HG02938 (cell line): Measurements from ENCODE around the gene PRTN3.
"Not testable (repeated sequence)": the region's sequence is repeated elsewhere in the genome, so short reads cannot be mapped to it uniquely, and the experiment has no call there.

Source experiments
- ATAC-seq: cut with Tn5 transposase; IDR thresholded peaks from one replicate; pipeline ENCODE4 v1.9.1; 2021; ENCODE audit warnings: mild to moderate bottlenecking, moderate library complexity; ENCODE audit not compliant: unreplicated experiment

The PRTN3 gene

DNA sequence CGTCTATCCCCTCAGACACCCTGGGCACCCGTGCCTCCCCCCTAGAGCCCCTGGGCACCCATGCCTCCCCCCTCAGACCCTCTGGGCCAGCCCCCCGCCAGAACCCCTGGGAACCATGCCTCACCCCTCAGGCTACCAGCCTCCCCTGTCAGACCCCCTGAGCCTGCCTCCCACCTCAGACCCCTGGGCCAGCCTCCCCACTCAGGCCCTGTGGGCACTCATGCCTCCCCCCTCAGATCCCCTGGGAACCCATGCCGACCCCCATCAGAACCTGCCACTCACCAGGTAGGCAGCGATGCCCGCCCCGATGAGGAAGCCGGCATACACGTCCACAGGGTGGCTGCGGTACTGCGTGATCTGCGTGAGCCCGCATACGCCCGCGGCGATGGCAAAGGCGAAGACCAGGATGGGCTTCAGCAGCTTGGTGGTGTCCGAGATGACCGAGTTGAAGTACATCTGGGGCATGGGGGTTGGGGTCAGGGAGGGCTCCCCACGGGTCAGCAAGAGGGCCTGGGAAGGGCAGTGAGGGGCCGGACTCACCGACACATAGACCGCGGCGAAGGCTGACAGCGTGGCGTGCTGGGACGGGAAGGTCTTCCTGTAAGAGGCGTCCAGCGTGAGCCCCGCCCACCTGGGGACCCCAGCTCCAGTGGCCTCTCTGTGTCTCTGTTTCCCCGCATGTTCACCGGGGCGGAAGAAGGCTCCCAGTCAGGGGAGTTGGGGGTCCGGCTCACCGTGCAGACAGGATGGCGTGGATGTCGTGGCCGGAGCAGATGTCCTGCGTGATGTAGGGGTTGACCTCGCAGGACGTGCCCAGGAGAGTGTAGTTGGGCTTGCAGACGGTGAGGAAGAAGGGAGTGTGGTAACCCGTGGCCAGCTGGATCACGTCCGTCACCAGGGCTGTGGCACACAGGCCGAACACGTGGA is 26.4 kb upstream of the PRTN3 start:
- ATAC-seq, result no peak

DNA sequence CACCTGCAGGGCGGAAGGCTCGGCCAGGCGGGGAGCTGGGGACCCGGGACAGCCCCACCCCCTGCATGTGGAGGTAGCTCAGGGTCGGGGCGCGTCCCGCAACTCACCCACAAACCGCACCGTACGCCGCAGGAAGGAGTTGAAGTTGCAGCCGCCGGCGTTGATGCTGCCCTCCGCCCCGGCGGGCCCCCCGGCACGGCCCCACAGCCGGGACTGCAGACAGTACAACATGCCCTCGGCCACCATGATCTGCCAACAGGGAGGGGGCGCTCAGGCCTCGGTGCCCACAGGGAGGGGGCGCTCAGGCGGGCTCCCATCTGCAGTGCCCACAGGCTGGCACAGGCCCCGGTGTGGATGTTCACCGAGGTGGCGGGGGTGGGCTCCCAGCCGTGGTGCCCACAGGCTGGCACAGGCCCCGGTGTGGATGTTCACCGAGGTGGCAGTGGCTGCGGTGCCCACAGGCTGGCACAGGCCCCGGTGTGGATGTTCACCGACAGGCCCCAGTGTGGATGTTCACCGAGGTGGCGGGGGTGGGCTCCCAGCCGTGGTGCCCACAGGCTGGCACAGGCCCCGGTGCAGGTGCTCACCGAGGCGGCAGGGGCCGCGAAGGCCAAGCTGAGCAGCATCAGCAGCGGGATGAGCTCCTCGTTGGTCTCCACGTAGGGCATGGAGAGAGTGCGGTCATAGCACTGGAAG is 25.6 kb upstream of the PRTN3 start:
- no peak for ATAC-seq

DNA sequence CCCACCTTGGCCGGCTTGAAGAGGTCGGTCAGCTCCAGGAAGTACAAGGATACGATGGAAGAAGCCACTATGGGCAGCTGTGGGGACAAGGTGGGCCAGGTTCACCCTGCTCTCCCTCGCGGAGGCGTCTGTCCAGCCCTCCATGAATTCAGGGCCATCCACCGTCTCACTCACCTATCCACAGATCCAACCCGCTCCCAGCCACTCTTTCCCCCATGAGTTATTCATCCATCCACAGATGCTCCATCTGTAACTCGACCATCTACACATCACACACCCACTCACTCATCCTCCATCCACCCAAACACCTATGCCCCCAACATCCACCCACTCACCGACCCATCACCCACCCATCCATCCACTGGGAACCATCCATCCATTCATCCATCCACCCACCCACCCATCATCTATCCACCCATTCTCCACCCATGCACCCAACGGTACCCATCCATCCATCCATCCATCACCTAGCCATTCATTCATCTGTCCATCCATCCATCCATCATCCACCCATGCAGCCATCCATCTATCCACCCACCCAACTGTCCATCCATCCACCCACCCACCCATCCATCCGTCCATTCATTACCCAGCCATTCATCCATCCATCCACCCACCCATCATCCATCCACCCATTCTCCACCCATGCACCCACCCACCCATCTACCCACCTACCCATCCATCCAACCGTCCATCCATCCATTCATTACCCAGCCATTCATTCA is 24.9 kb upstream of the PRTN3 start:
- ATAC-seq, result no peak

DNA sequence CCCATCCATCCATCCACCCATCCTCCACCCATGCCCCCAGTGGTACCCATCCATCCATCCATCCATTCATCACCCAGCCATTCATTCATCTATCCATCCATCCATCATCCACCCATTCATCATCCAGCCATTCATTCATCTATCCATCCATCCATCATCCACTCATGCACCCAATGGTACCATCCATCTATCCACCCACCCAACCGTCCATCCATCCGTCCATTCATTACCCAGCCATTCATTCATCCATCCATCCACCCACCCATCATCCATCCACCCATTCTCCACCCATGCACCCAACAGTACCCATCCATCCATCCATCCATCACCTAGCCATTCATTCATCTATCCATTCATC is 24.3 kb upstream of the PRTN3 start:
- no peak for ATAC-seq

DNA sequence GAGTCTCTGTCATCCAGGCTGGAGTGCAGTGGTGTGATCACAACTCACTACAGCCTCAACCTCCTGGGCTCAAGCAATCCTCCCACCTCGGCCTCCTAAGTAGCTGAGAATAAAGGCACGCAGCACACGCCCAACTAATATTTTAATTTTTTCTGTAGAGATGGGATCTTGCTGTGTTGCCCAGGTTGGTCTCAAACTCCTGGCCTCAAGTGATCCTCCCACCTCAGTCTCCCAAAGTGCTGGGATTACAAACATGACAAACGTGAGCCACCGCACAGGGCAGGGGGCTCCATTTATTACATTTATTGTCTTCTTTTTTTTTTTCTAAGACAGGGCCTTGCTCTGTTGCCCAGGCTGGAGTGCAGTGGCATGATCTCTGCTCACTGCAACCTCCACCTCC is 20.6 kb upstream of the PRTN3 start:
- not testable (repeated sequence) for ATAC-seq

DNA sequence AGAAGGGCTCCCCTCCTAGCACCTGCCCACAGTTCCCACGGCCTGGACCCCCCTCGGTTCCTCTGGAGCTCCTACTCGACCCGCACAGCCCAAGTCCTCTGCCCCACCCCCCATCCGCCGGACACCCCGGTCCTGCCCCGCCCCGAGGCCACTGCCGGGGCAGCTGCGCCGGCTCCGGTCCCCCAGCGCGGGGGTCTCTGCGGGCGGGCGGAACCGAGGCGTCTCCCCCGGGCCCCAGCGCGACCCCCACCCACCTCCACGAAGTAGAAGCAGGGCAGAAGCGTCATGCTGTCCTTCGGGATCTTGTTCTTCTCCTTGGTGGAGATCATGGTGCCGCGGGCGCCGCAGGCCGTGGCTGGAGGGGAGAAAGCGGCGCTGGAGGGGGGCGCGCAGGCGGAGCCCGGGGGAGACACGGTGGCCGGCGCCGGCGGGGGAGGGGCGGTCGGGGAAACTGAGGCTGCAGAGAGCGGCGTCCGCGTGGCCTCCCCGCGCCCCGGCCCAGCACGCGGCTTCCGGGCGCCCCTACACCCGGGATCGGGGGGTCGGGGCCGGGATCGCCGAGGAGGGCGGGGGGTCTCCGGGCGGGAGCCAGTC is 19.5 kb upstream of the PRTN3 start:
- no peak for ATAC-seq

DNA sequence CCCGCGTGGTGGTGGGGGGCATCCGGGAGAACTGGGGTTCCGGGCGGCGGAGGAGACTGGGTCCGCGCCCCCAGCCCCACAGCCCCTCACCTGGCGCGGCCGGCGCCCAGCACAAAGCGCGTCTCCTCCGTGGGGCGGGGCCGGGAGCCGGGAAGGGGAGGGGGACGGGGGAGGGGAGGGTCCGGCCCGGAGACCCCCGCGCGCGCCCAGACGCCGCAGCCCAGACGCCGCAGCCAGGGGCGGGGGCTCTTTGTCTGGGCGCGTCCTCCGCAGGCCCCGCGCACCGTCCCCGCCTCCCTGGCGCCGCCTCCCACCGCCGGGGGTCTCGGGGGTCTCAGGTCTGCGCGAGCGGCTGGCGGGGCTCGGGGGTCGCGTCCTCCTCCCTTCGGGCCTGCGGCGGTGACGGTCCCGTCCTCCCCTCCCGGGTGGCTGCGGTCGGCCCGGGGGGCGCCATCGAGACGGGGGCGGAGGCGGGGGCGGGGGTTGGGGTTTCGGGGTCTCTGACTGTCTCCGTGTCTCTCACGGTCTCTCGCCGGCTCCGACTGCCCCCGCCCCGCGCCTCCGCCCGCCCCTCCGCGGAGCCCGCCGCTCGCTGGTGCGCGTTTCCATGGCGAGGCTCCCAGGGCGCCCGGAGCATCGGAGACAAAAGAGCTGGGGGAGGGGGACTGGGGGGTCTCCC is 18.8 kb upstream of the PRTN3 start, which contains the start of gene PLPPR3:
Gene PLPPR3, minus strand, starts transcription at position 131 of the 679 bp plus-strand sequence. CDS start 396 bp downstream, outside the sequence.
- ATAC-seq, result no peak

DNA sequence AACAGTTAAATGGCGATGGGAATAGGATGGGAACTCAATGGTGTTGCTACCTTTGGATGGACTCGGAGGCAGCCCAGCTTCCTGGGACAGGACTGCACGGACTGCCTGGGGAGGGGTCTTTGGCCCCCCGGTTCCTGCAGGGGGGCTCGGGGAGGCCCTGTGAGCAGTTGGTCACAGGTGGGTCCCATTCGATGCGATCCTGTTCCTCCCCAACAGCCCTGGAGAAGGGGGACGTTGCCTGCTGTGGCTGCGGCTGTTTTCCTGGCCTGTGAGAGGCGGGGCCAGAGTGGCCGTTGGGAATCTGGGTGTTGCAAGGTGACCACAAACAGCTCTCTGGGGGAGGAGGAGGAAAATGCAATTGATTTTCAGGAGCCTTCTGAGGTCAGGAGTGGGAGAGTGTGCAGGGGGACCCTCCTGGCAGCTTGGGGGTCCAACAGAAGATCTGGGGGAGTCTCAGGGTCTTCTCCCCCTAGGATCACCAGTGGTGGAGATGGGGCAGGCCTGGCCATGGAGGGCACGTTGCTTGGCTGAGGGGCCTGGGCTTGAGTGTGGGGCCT is 17.2 kb upstream of the PRTN3 start:
- ATAC-seq, result no peak

DNA sequence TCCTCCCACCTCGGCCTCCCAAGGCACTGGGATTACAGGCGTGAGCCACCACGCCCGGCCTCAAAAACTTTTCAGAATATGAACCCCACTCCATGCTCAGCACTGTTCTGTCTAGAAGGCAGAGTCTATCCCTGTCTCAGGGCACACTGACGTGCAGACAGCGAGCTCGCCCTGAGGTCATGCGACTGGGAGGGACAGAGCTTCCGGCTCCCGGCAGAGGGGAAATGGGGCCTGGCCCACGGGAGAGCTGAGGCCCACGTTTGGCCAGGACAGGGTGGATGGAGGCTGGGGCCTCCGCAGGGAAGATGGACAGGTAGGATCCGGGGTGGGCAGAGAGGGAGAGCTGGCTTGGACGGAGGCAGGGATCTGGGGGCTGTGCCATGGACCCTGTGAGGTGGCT is 15.9 kb upstream of the PRTN3 start:
- ATAC-seq, result no peak

DNA sequence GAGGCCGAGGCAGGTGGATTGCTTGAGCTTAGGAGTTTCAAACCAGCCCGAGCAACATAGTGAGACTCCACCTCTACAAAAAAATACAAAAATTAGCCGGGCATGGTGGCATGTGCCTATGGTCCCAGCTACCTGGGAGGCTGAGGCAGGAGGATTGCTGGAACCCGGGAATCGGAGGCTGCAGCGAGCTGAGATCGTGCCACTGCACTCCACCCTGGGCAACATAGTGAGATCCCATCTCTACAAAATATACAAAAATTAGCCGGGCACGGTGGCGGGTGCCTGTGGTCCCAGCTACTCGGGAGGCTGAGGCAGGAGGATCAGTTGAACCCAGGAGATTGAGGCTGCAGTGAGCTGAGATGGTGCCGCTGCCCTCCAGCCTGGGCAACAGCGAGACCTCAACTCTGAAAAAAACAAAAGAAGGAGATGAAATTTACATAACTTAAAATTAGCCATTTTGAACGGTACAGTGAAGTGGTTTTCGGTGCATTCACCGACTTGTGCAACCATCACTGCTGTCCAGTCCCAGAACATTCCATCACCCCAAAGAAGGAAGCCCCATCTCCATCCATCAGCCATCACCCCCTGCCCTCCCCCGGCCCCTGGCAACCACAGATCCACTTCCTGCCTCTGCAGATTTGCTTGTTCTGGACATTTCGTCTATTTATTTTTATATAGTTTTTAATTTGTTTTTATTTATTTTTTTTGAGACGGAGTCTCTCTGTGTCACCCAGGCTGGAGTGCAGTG is 14.7 kb upstream of the PRTN3 start:
- ATAC-seq, result no peak

DNA sequence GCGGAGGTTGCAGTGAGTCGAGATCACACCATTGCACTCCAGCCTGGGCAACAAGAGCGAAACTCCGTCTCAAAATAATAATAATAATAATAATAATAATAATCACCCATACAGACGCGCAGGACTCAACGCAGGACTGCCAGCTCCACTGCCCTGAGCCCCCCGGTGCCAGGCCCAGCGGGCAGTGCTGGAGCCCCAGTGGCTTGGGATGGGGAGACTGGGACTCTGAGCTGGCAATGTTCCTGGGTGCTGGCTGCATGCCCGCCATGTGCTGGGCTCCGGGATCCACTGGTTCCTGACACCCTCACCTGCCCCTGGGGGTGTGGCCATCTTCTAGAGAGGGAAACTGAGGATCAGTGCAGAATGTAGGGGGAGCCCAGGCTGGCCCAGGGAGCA is 13.5 kb upstream of the PRTN3 start:
- ATAC-seq, result no peak

DNA sequence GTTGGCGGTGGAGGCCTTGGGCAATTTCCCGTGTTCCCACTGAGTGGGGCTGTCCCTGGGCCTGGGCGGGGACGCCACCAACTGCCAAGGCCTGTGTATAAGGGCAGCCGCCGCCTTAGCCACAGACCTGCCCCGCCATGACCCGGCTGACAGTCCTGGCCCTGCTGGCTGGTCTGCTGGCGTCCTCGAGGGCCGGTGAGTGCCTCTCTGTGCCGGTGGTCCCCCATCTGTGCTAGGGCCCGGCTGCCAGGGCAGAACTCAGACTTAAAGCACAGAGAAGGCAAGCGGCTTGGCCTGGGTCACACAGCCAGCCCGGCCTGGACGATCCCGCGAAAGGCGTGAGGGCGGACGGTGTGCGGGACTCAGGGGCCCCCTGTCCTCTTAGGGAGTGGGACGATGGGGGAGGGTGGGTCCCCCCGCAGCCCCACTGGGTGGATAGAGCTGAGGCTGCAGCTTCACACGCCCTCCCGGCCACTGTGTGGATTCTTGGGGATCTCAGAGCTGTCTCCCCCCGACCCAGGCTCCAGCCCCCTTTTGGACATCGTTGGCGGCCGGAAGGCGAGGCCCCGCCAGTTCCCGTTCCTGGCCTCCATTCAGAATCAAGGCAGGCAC is 13.0 kb upstream of the PRTN3 start, which contains the start of gene AZU1:
Gene AZU1, plus strand, starts transcription at position 128 of the 612 bp plus-strand sequence. Its CDS starts 10 bp downstream, at position 138.
- ATAC-seq, result no peak

DNA sequence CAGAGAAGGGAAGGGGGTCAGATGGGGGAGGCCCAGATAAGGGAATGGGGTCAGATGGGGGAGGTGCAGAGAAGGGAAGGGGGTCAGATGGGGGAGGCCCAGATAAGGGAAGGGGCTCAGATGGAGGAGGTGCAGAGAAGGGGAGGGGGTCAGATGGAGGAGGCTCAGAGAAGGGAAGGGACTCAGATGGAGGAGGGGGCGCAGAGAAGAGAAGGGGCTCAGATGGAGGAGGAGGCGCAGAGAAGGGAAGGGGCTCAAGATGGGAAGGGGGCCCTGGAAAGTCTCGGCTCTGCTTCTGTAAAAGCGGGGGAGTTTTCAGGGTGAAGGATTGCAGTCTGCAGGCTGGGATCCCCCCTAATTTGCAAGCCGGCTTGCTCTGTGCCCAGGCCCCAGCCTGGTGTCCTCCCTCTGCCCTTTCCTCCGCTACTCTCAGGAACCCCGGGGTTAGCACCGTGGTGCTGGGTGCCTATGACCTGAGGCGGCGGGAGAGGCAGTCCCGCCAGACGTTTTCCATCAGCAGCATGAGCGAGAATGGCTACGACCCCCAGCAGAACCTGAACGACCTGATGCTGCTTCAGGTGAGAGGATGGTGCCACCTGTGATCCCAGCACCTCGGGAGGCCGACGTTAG is 11.6 kb upstream of the PRTN3 start:
- ATAC-seq, result no peak

DNA sequence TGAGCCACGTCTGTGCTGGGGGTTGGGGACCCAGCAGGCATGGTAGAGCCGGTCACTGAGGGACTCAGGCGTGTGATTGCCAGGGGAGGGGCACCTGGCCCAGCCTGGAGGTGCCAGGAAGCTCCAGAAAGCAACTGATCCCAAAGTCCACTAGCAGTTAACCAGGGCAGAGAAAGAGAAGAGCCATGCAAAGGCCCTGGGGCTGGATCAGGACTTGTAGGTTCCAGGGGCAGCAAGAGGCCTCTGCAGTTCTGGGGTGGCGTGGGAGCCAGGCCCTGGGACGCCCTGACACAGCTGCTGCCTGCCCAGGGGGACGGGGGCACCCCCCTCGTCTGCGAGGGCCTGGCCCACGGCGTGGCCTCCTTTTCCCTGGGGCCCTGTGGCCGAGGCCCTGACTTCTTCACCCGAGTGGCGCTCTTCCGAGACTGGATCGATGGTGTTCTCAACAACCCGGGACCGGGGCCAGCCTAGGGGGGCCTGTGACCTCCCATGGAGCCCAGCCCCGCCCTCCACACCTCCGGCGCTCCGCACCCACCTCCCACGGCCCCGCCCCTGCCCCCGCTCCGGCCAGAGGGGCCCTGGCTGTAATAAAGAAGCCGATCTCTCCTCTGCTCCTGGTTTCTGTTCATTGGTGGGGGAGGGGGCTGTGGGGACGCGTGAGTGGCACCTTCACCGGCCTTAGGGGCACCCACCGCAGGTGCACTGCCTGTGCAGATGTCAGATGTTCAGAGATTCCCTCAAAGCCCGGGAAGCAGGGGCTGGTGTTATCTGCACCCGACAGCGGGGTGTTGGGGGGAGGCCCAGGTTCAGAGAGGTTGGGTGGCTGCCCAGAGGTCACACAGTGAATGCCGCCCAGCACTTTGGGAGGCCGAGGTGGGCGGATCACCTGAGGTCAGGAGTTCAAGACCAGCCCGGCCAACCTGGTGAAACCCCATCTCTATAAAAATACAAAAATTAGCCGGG is 9.1 kb upstream of the PRTN3 start:
- no peak for ATAC-seq

DNA sequence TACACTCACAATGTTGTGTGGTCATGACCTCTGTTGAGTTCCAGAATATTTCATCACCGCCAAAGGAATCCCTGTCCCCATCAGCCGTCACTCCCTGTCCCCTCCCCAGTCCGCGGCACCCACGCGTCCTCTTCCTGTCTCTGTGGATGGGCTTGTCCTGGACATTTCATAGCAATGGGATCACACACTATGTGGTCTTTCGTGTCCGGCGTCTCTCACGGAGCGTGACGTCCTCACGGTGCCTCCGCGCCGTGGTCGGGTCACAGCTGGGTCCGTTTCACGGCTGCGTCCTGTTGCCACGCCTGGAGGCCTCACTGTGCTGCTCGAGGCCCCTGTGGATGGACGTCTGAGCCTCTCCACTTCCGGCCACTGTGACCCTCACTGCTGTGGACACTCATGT is 6.6 kb upstream of the PRTN3 start:
- ATAC-seq, result no peak

DNA sequence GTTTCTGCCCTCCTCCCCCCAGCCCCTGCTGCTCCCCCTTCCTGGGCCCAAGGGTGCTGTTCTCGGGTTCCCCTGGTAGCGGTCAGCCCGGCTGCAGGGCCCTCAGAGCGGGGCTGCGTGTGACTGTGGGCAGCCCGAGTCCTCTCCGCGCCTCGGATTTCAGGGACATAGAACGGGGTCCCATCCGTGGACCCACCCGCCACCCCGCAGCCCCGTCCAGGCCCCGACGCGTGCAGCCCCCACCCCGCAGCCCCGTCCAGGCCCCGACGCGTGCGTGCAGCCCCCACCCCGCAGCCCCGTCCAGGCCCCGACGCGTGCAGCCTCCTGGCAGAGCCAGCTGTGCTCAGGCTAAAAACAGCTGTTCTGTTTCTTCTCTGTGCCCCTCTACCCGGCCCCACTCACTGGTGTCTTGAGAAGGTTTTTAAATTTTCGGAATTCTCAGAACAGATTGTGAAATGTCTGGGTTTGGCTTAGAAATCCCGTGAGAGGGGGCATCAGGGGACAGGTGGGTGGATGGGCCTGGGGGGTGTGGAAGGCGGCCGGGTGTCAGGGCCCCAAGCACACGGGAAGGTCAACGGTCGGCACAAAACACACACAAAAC is 5.5 kb upstream of the PRTN3 start:
- ATAC-seq, result no peak

DNA sequence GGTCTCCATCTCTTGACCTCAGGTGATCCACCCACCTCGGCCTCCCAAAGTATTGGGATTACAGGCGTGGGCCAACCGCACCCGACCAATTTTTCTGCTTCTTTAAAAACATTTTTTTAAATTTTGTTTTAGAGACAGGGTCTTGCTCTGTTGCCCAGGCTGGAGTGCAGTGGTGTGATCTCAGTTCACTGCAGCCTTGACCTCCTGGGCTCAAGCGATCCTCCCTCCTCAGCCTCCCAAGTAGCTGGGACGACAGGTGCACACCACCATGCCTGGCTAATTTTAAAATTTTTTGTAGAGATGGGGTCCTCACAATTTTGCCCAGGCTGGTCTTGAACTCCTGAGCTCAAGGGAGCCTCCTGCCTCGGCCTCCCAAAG is 2.0 kb downstream of the PRTN3 start:
- not testable (repeated sequence) for ATAC-seq
